ENCODE results near the gene GDPD3.
"Not testable (repeated sequence)": the region's sequence is repeated elsewhere in the genome, so short reads cannot be mapped to it uniquely, and the experiment has no call there.

The GDPD3 gene

GRCh38 chr16:30113031-30113710 is at the start of gene GDPD3:
TSS of gene GDPD3 (minus strand) at chr16:30113537. CDS start at chr16:30113478, 59 bp downstream.
- DNase-seq (ENCODE audit: low spot score) = no peak

DNA sequence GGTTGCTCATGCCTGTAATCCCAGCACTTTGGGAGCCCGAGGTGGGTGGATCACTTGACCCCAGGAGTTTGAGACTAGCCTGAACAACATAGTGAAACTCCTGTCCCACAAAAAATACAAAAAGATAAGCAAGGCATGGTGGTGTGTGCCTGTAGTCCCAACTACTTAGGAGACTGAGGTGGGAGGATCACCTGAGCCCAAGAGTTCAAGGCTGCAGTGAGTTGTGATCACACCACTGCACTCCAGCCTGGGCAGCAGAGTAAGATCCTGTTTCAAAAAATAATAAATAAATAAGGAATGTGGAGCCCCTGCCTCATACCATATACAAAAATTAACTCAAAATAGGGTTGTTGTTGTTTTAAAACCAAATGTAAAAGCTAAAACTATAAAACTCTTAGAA is 43.9 kb upstream of the GDPD3 start:
- no peak for DNase-seq (ENCODE audit: low spot score)

- DNase-seq (ENCODE audit: low spot score) = no peak
These were observed 41.9 kb upstream of the GDPD3 start for GRCh38 chr16:30155188-30155587.

GRCh38 chr16:30152517-30152916 is 39.2 kb upstream of the GDPD3 start:
- no peak for DNase-seq (ENCODE audit: low spot score)

DNA sequence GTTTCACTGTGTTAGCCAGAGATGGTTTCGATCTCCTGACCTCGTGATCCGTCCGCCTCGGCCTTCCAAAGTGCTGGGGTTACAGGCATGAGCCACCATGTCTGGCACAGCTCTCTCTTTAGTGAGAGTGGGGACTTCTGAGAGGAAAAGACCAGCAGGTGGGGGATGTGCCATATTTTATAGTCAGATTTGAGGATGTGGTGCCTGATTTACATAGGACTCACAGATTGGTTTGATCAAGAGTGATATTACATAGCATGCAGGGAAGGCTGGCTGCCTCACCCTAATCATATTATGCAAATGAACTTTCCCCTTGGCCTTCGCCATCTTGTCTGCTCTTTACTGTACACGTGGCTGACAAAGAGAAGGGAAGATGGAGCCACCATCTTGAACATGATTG is 37.8 kb upstream of the GDPD3 start:
- DNase-seq (ENCODE audit: low spot score) = no peak

DNA sequence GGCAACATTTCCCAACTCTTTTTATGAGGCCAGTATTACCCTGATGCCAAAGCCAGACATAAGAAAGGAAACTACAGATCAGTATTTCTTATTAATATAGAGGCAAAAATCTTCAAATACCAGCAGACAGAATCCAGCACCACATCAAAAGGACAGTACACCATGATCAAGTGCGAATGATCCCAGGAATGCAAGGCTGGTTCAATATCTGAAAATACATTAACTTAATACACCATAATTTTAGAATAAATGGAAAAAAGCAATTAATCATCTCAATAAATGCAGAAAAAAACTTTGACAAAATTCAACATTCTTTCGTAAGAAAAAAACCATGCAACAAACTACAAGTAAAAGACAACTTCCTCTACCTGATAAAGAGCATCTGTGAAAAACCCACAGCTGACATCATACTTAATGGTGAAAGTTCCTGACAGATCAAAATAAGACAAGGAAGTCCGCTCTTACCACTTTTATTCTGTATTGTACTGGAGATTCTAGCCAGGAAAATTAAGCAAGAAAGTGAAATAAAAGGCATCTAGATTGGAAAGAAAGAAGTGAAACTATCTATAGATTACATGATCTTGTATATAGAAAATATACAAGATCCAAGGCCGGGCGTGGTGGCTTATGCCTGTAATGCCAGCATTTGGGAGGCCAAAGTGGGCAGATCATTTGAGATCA is 36.1 kb upstream of the GDPD3 start:
- no peak for DNase-seq (ENCODE audit: low spot score)

GRCh38 chr16:30147843-30148510 is 34.6 kb upstream of the GDPD3 start:
- no peak for DNase-seq (ENCODE audit: low spot score)

GRCh38 chr16:30145657-30146056 is 32.3 kb upstream of the GDPD3 start:
- no peak for DNase-seq (ENCODE audit: low spot score)

DNA sequence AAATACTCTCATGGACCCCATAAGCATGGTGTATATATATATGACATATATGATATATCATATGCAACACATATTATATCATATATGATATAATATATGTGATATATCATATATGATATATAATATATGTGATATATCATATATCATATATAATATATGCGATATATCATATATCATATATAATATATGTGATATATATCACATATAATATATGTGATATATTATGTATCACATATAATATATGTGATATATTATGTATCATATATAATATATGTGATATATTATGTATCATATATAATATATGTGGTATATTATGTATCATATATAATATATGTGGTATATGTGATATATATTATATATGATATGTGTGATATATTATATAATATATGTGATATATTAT is 31.6 kb upstream of the GDPD3 start:
- DNase-seq (ENCODE audit: low spot score) = no peak

- no peak for DNase-seq (ENCODE audit: low spot score)
These were observed 30.7 kb upstream of the GDPD3 start for GRCh38 chr16:30144017-30144416.

GRCh38 chr16:30143347-30143702 is 30.0 kb upstream of the GDPD3 start:
- DNase-seq (ENCODE audit: low spot score) = no peak

DNA sequence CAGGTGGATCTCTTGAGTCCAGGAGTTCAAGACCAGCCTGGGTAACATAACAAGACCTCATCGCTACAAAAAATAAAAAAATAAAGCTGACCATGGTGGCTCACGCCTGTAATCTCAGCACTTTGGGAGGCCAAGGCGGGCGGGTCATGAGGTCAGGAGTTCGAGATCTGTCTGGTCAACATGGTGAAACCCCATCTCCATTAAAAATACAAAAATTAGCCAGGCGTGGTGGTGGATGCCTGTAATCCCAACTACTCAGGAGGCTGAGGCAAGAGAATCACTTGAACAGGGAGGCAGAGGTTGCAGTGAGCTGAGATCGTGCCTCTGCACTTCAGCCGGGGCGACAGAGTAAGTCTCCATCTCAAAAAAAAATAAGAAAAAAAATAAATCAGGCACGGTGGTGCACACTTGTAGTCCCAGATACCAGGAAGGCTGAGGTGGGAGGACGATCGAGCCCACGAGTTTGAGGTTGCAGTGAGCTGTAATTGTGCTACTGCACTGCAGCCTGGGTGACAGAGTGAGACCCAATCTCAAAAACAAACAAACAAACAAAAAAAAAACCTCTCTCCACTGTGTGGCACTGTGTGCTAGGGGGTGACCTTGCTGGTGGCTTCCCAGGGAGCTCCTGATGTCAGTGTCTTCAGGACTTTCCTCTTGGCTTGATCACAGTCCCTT is 29.5 kb upstream of the GDPD3 start:
- peak; percentile 29 for DNase-seq (ENCODE audit: low spot score)

DNA sequence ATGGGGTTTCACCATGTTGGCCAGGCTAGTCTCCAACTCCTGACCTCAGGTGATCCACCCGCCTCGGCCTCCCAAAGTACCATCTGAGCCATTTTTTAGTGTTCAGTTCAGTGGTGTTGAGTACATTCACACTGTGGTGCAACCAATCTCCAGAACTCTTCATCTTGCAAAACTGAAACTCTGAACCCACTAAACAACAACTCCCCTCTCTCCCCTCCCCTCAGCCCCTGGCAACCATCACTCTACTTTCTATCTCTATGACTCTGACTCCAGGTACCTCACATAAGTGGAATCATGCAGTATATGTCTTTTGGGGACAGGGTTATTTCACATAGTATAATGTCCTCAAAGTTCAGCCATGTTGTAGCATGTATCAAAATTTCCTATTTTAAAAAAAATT is 28.4 kb upstream of the GDPD3 start:
- DNase-seq (ENCODE audit: low spot score) = no peak

DNA sequence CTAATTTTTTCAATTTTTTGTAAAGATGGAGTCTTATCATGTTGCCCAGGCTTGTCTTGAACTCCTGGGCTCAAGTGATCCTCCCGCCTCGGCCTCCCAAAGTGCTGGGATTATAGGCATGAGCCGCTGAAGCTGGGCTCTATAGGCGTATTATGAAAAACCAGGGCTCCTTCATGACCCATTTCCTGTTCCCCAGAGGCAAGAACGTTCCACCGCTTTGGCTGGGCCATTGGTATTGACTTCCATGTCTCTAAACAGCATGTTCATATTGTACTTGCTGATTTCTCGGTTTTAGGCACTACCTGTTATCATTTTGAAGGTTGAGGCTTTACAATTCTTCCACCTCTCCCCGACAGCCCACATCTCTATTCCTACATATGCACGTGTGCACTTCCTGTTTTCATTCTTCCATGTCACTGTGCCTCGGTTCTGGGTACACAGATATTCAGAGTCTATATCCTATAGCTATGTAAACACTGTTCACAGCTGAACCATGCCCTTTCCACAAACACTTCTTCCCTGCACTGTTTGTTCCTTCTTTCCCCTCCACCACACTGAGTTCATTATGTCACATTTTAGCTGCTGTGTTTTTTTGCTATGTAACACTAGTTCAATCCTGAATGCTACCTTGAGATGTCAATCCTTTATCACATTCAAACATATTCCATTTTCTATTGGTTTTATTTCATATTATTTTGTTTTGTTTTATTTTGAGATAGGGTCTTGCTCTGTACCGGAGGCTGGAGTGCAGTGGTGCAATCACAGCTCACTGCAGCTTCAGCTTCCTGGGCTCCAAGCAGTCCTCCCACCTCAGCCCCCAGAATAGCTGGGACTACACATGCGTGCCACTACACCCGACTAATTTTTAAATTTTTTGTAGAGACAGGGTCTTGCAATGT is 26.5 kb upstream of the GDPD3 start:
- DNase-seq (ENCODE audit: low spot score) = no peak

DNA sequence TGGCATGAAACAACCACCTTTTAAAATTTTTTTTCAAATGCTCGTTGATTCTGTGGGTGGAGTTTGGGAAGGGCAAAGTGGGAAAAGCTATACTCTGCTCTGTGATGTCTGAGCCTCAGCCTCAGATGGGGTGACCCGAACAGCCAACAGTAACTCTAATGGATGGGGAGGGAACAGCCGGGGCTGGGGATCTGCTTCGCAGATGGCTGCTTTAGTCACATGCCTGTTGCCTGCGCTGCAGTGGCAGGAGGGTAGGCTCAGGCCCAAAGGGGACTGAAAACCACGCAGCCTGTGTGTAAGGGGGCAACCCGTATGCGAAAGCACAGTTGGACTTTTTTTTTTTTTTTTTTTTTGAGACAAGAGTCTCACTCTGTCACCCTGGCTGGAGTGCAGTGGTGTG is 24.6 kb upstream of the GDPD3 start:
- no peak for DNase-seq (ENCODE audit: low spot score)

GRCh38 chr16:30136971-30137605 is 23.8 kb upstream of the GDPD3 start:
- DNase-seq (ENCODE audit: low spot score) = no peak

DNA sequence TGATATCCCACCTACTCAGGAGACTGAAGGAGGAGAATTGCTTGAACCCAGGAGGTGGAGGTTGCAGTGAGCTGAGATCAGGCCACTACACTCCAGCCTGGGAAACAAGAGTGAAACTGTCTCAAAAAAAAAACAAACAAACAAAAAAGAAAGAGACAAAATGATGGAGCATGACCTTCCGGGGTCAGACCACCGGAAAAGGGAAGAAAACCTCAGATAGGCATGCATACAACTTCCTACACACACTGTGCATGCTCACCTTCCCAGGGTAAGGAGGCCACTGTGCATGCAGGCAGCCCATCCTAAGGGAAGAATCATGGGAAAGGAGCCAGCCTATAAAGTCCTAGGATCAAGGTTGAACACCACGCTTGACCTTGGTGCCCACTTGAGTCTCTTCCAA is 19.3 kb upstream of the GDPD3 start:
- no peak for DNase-seq (ENCODE audit: low spot score)

DNA sequence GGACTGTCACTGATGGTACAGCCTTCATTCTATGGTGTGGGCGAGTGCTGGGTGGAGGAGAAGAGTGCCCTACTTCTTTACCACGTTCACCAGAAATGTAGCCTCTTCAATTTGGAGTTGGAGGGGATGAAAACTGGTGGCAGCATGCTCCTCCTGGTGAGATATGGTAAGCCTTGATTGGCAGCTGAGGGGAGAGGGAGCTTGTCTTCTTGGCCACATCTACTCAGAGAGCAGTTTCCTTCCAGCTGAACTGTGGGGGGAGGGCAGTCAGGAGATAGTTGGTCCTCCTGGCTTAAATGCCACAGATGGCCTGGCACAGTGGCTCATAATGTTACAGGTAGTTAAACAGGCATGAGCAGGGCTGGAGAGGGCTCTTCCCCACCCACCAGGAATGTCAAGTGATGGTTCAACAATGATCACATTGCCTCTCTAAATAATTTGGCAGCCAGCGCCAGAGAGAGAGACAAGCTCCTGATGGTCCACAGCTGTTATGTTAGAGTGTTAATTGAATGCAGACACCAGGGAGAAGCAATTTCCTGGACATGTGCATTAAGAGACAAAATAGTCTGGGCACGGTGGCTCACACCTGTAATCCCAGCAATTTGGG is 18.6 kb upstream of the GDPD3 start:
- DNase-seq (ENCODE audit: low spot score) = no peak

- no peak for DNase-seq (ENCODE audit: low spot score)
These were observed 14.7 kb upstream of the GDPD3 start for GRCh38 chr16:30127993-30128392.

GRCh38 chr16:30125690-30126089 is 12.4 kb upstream of the GDPD3 start:
- not testable (repeated sequence) for DNase-seq (ENCODE audit: low spot score)

DNA sequence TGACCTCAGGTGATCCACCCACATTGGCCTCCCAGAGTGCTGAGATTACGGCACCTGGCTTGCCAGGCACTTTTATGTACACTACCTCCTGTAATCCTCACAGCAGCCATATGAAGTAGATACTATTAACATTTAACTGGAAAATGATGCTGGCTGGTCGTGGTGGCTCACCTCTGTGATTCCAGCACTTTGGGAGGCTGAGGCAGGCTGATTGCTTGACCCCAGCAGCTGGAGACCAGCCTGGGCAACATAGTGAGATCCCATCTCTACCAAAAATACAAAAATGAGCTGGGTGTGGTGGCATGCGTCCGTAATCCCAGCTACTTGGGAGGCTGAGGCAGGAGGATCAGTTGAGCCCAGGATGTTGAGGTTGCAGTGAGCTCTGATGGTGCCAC is 11.6 kb upstream of the GDPD3 start:
- DNase-seq (ENCODE audit: low spot score) = no peak
